SHP77 (cell line): ENCODE data around the gene RPS19.
A peak's percentile ranks its signal among the peaks of the same experiment; 100 is the strongest.
"Not testable (repeated sequence)": the region's sequence is repeated elsewhere in the genome, so short reads cannot be mapped to it uniquely, and the experiment has no call there.

Source experiments
- DNase-seq, 2 experiments: peaks; one replicate each; lab custom pipeline; 2025; lab: John Stamatoyannopoulos, UW

The RPS19 gene

DNA sequence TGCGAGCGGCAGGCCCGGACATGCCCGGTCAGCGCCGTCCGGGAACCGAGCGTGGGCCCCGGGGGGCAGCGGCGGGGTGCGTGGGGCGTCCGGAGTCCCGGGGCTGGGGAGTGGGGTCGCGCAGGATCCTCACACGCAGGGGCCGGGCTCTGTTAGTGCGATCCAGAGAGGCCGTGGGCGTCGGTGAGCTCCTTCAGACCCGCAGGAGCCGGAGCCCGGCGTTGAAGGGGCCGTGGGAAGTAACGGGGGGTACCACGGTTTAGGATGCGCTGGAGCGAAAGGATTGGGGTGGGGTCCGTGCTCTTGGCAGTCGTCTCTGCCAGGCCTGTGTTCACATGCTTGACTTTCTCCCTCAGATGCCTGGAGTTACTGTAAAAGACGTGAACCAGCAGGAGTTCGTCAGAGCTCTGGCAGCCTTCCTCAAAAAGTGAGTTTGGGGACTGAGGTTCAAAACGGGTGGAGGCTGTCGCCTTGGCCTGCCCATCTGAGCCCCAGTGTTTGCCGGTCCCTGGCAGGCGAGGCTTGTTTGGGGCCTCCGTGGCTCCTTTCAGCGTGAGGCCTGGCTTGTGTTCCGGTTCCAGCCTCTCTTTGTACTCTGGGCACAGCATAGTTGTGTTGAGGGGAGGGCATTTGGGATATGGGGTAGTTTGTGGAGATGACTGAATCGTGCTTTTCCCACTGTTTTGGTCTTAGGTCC lies 512 bp downstream of the RPS19 start:
- DNase-seq: no peak

DNA sequence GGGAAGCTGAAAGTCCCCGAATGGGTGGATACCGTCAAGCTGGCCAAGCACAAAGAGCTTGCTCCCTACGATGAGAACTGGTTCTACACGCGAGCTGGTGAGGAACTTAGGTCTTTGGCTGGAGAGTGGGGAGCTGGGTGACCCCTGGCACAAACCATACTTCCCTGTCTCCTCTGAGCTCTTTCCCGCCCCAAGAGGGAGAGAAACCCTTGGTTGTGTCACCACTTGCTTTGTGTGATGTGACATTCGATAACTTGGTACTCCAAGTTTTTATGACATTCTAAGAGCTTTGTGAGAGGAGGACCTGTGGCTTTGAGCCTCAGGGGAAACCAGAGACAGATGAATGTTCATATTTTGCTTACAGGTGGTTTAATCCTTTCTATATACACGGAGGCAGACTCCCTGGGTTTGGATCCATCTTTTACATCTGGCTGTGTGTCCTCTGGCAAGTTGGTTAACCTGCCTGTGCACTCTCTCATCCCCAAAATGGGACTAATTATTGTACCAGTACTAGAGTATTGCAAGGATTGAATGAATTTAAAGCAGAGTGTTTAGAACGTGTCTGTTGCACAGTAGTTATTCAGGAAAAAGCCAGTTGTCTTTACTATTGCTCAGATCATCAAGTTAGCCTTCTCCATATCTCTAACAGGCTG lies 1.2 kb downstream of the RPS19 start:
- no peak for DNase-seq

DNA sequence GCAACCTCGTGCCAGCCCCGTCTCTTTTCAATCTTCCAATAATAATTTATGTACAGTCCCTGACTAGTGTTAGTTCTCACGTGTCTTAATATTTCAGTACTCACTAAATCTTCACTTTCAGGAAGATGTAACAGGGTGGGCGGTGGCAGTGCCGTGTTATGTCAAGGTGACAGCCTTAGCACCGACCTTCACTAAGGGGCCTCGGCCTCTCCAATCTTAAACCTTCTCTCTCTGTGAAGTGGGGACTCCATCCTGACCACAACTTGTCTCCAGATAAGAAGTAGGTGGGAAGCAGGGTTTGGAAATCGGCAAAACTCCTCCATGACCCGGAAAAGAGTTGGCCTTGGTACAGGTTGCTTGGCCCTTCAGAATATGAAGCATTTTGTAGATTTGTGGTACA lies 1.8 kb downstream of the RPS19 start:
- no peak for DNase-seq

DNA sequence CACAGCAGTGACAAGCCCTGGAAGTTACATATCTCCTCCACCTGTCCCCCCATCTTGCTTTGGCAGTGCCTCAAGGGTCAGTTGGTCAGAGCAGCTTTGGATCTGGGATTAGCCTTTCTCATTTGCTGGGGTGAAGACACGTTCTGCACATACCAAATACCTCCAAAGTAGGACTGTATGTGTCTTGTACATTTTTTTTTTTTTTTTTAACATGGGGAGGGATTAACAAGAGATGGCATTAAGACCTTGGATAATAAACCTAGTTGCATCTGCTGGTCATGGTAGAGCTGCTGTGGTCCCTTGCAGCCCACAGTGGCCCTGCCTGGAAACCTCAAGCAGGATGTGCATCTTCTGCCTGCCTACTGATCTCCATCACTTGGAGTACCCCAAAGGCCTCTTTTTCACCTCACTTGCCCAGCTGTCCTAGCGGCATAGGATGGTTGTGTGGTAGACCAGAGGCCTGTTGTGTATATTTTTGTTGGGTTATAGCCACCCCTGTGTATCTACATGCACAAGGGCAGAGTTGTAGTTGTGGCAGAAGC lies 2.5 kb downstream of the RPS19 start:
- no peak for DNase-seq

DNA sequence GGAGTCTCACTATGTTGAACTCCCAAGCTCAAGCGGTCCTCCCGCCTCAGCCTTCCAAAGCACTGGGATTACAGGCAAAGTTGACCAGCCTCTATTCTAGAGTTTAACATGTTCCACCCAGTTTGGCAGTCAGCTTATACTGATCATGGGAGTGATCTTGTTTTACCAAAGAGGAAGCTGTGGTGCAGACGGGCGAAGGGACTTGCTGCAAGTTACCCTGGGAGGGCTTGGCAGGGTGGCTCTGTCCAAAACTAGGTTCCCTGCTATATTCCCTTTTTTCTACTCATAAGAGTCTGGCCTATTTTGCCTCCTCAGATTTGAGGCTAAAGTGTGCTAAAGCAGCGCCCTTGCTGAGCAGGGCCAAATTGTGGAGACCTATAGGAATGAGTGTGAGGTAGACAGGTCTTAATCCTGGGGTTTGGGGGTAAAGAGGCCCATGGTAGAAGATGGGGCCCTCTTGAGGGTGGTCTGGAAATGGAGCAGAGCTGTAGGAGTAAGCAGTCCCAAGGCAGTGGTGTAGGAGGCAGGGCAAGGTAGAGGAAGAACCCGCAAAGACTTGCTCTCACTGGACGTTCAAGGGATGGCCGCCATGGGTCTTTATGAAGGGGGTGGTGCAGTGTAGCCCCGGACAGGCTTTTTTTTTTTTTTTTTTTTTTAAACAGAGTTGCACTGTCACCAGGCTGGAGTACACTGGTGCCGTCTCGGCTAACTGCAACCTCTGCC lies 3.3 kb downstream of the RPS19 start:
- no peak for DNase-seq

DNA sequence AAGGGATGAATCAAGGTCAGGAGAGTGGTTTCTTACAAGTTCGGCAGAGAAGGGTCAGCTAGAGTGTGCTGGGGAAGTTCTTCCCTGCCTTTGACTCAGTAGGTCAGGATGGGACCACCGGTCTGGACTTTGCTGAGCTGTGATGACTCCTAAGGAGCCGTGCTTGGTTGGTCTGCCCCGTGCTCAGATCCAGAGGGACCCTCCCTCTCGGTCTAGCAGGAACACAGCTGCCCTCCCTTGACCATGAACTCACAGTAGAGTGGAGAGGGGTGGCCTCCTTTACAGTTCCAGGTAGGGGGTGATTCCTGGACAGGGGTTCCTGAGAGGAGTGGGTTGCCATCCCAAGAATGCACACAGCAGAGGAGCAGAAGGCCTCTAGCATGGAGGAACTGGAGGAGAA lies 4.3 kb downstream of the RPS19 start:
- no peak for DNase-seq

DNA sequence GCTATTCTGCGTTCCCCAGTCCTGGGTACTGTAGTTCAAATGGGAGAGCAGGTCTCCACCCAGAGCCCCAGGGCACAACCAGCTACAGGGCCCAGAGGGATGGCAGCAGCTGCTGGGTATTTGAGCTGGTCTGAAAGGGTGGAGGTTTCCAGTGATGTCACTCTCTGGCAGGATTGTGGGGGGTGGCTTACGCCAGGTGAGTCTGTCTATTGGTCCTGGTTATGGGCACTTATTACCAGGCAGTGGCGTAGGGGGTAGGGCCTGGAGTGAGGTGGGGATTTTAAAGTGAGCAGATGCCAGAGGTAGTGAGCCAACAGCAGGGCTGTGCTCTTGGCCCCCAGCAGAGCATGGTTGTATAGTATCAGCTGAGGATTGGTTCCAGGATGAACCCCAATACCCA lies 6.2 kb downstream of the RPS19 start:
- DNase-seq: no peak

DNA sequence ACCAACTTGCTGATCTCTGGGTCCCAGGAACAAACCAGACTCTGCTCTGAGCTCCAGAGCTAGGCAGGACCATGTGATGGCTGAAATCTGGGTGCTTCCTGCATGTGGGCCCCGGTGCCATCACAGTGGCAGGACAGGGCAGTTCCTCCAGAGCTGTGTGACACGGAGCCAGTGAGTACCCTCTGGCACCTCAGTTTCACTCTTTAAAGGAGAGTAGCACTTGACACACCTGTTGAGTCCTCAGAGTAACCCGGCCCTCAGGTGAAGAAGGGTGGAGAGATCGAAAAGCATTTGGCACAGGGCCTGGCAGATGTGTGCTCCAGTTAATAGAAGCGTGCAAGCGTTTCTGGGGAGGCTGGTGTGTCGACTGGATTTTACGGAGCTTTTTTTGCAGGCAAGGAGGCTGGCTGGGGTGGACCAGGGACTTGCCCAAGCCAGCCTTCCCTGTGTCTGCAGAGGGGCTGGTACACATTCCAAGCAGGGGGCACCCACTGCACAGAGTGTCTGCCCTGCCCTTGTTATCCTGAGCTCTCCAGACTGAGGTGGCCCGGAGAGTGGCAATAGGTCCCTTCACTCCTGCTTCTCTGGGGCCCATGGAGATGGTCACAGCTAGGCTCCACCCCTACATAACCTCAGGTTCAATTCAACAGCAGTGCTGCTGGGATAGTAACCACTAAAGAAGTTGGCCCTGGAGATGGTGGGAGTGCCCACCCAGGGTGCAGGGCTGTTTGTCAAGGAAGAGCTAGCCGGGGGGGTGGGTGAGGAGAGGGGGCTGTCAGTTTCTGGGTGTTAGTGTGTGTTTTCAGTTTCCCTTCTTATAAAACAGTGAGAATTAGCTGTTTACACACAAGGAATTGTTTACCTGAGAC lies 8.3 kb downstream of the RPS19 start:
- DNase-seq: no peak

DNA sequence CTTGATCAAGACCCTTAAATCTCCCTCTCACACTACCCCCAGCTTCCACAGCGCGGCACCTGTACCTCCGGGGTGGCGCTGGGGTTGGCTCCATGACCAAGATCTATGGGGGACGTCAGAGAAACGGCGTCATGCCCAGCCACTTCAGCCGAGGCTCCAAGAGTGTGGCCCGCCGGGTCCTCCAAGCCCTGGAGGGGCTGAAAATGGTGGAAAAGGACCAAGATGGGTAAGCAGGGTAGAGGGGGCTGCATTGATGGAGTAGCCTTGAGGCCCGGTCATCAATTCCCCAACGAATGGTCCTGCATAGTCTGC lies 8.9 kb downstream of the RPS19 start:
- no peak for DNase-seq

DNA sequence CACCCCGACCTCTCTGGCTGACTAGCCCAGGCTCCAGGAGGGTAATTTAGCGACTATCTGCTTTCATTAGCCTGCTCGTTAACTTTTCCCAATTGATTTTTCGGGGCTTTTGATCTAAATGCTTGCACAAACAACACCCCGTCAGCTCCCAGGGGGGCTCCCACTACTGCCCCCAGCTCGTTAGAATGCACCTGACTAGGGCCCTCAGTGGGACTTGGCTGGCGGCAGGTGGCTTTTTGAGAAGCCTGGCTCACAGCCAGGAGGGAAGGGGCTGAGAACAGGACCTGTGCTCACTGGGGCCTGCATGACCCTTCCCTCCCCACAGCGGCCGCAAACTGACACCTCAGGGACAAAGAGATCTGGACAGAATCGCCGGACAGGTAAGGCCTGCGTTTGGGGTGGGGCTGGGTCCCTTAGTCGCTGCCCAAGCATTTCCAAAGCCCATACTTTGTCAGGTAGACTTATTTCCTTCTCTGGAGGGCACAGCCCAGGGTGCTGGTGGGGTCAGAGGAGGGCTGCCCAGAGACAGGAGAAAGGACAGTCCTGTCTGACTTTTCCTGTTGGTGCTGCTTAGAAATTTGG lies 9.4 kb downstream of the RPS19 start:
- no peak for DNase-seq

DNA sequence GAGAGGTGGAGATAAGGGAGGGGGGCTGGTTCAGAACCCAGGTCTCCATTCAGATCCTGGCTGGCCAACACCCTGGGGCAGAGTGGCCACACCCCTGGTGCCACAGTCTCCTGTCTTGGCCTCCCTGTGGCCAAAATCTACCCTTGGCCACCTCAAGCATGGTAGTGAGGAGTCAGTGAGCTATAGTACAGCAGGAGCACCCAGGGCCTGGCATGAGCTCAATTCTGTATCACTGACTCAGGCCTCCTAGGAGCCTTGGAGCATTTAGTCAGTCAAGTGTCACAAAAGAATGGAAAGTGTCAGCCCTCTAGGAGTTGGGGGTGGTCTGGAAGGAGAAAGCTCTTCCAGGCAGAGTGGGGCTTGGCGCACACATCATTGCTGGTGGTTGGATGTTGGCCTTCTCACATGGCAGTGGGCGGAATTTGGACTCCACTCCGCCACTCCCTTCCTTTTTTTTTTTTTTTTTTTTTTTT lies 10.4 kb downstream of the RPS19 start:
- DNase-seq: no peak

DNA sequence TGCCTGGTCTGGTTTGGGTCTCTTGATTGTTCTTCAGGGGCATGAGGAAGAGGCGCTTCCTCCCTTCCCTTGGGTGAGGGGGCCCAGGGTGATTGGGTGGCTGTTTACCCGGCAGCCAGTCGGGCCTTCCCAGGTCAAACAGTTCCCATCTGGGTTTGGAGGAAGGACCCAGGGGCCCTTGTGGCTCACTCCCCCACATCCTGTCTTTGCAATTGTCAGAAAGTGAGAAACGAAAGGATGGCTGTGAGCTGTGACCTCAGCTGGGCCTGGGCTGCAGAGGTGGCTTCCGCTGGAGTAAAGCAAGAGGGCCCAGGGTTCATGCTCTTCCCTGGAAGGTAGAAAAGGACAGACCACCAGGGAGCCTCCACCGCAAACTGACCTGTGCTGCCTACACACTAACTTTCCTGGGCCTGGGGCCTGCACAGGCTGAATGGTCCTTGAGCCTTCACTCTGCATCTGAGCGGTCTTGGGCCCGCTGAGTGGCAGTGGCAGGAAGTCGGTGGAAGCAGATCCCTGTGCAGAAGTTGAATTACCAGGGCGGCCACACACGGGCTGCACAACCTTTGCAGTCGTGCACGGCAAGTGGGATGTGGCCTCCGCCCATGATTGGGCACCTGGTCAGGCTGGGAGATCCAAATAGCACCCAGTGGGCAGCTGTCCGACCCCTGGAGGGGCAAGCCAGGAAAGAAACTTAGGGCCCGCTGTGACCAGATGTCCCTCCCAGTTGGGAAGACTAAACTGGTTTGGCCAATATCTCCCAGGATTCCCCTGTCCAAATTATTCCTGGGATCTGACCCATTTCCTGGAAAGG lies 11.7 kb downstream of the RPS19 start:
- no peak for DNase-seq

DNA sequence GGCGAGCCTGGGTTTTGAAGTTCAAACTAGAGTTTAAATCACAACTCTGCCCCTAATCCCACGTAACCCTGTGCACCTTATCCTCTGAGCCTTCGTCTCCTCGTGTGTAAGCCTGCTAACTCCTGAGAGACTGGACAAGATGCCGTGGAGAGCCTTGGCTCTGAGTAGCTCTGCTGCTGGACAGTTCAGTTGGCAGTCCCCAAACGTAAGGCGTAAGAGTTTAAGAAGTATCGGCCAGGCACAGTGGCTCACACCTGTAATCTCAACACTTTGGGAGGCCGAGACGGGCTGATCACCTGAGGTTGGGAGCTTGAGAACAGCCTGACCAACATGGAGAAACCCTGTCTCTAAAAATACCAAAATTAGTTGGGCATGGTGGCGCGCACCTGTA lies 12.3 kb downstream of the RPS19 start:
- no peak for DNase-seq

DNA sequence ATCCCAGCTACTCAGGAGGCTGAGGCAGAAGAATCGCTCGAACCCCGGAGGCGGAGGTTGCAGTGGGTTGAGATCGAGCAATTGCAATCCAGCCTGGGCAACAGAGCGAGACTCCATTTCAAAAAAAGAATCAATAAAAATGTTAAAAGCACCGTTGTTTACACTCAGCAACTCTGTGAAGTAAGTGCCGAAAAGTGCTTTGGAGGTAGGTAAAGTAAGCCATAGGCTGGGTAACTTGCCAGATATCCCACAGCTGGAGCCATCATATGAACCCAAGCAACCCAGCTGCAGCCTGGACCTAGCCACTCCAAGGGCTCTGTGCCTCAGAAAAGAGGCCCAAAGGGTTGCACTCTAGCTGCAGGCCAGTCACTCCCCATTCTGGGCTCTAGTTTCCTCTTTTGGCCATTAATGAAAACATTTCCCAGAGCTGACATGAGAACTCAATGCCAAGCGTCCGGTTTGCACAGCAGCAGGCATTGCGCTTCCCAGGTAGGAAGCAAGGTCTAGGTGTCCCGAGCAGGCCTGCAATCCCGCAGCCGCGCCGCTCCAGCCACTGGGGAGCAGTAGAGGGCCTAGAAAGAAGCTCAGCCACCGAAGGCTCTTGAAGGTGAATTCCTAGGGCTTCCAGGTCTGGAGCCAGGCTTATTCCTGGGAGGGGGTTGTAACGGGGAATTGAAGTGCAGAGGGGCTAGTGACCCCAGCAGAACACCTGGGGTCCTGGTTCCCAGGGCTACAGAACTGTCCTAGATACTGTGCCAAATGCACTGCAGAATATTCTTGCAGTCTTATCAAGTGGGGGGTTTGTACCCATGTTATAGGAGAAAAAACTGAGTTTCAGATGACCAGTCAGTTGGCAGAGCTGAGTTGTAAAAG lies 13.0 kb downstream of the RPS19 start:
- peak; percentile 48 to 68 for DNase-seq

DNA sequence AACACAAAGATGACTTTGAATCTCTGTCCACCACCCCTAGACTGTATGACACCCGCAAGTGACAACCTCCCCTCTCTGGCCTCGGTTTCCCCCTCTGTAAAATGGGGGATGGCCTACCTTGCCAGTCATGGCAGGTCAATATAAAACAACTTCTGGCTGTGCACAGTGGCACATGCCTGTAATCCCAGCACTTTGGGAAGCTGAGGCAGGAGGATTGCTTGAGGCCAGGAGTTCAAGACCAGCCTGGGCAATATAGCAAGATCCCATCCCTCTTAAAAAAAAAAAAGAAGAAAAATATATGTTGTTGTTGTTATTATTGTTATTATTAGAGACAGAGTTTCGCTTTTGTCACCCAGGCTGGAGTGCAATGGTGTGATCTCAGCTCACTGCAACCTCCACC lies 15.9 kb downstream of the RPS19 start:
- DNase-seq: not testable (repeated sequence)

DNA sequence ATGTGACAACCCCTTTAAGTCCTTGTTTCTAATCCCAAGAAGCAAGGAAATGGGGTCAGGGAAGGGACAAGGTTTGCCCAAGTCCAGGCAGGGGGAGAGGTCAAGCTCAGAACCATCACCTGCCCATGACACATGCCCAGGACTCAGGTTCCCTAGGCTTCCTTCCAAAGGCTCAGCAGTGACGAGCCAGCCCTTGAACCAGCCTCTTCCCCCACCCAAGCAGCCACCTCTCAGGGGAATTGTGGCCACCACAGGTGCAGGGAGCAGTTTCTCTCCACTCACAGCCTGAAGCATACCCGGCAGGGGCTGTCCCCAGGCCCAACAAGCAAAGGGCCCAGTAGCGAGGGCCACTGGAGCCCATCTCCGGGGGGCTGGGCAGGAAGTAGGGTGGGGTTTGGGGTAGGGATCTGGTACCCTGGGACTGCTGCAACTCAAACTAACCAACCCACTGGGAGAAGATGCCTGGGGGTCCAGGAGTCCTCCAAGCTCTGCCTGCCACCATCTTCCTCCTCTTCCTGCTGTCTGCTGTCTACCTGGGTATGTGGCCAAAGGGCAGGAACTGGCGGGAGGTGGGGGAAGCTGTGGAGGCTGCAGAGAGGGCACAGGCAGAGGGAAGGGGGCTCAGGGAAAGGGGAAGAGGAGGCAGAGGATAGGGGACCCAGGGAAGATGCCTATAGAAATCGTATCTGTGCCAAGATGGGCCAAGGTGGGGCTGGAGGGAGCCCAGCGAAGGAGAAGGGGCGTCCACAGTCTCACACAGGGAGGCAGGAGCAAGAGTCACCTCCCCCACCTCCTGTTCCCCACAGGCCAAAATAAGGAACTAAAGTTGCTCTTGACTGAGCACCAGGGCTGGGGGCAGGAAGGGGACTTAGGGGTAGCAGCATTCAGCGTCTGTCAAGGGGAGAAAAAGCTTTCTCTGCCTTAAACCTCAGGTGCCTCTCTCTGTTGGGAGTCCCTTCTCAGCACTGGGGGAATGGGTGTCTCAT lies 17.1 kb downstream of the RPS19 start, which contains the start of gene CD79A:
Gene CD79A, plus strand, starts transcription at position 433 of the 986 bp plus-strand sequence. Its CDS starts 26 bp downstream, at position 459.
- DNase-seq: no peak

DNA sequence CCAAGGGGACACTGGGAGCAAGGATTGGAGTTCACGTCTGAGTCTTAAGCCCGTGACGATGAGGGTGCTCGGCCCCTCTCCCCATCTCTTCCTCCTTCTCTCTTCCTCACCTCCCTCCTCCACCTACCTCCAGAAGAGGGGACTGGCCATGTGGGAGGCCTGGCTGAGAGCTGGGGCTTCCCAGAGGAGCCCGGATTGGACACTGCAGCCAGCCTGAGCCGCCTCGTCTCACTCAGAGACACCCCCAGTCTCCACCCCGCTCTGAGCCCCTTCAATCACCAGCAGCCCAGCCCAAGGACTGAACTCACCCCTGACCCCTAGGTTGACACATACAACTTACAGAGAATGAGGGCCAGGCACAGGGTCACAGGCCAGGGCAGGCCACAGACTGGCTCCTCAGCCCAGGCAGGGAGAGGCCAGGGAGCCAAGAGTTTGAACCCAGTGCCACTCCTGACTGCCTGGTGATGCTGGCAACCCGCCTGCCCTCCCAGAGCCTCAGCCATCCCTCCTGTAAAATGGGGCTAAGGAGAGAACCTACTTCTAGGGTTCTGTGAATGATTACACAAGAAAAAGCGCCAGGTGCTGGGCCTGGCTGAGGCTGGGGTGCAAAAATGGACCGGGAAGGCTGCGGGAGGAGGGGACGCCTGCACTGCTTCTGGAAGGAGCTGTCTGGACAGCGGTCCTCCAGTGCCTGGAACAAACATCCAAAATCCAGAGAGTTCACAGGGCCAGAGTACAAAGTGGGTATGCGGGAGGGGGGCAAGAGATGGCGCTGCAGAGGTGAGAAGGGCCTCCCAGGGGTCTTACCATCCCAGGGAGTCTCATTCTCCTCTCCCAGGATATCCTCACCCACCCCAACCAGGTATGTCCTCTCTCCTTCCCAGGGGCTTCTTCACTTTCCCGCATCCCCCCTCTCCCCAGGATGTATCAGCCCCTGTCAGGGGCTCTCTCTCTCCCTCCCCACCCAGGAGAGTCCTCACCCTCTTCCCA lies 18.2 kb downstream of the RPS19 start:
- no peak for DNase-seq
